HFFc6 (cell line): ENCODE measurements around the gene BCCIP. TPM values are rescaled to one million over a fixed set of nuclear protein-coding genes. Genes with fewer than 3 reads are reported as not detected.
A peak's percentile ranks its signal among the peaks of the same experiment; 100 is the strongest.

Experiments
- DNase-seq: peaks from one replicate; pipeline ENCODE4 v3.0.0-alpha.2; 2018
- H3K27ac Mint-ChIP-seq: 2 replicates; pipeline ENCODE4 v1.8.0; 2020; ENCODE audit warnings: mild to moderate bottlenecking, mixed read lengths
- H3K27me3 Mint-ChIP-seq: 2 replicates; pipeline ENCODE4 v1.8.0; 2021; ENCODE audit warnings: mild to moderate bottlenecking, moderate library complexity, mixed read lengths; ENCODE audit not compliant: insufficient read depth
- H3K36me3 Mint-ChIP-seq: 2 replicates; pipeline ENCODE4 v1.8.0; 2021; ENCODE audit warnings: low read depth, mixed read lengths
- H3K4me1 Mint-ChIP-seq: 2 replicates; pipeline ENCODE4 v1.8.0; 2020; ENCODE audit warnings: low read depth, mixed read lengths
- H3K4me3 Mint-ChIP-seq: 2 replicates; pipeline ENCODE4 v1.8.0; 2020; ENCODE audit warnings: mild to moderate bottlenecking, moderate library complexity, mixed read lengths
- H3K9me3 Mint-ChIP-seq: 2 replicates; pipeline ENCODE4 v1.8.0; 2020; ENCODE audit warnings: mild to moderate bottlenecking, mixed read lengths
- CTCF ChIP-seq: fragments of 200-600 bp; sonication (generic); IDR thresholded peaks from 2 replicates; pipeline ENCODE4 v1.5.0; 2021; ENCODE audit warnings: antibody characterized with exemption, mild to moderate bottlenecking
- total RNA-seq, 6 experiments: library from RNA; stranded (reverse); fragmentation: NEBNext Ultra II Directional; extraction: Animal tissue kit (Norgen Biotek cat#: 25700); gene quantifications; 2 replicates in 1 of 6; 3 replicates in 5 of 6; pipeline ENCODE4 v1.2.3, GENCODE V29; 2021

BCCIP gene
- total RNA-seq, 6 experiments from 2014 or later, result 70.7 to 92.4 (median 88.0) TPM

GRCh38 chr10:125836746-125837145 lies 13.4 kb downstream of the BCCIP start:
- no peaks in the 10 kb centered on the region; the same call in none of the 2 replicates for H3K27me3 Mint-ChIP-seq
- H3K9me3 Mint-ChIP-seq, result no peaks in the 10 kb centered on the region
- no peak overlapping the region for H3K27ac Mint-ChIP-seq
- H3K36me3 Mint-ChIP-seq, result peaks cover 28% of the 10 kb centered on the region
- peaks cover 13% of the 10 kb centered on the region for H3K4me1 Mint-ChIP-seq
- TF ChIP-seq CTCF, result no peak
- no peak for DNase-seq
- H3K4me3 Mint-ChIP-seq, result no peak overlapping the region

- Mint-ChIP-seq H3K27ac (peak overlapping the region; percentile 55; the same call in 1 of the 2 replicates), H3K9me3 (no peaks in the 10 kb centered on the region), H3K36me3 (peaks cover 23% of the 10 kb centered on the region), H3K27me3 (no peaks in the 10 kb centered on the region; the same call in none of the 2 replicates), H3K4me1 (peaks cover 13% of the 10 kb centered on the region), H3K4me3 (no peak overlapping the region)
- no peak for TF ChIP-seq CTCF
- DNase-seq, result no peak
These were observed 15.6 kb downstream of the BCCIP start for GRCh38 chr10:125838802-125839575.

- peaks cover 13% of the 10 kb centered on the region for H3K4me1 Mint-ChIP-seq
- TF ChIP-seq CTCF, result no peak
- no peak overlapping the region for H3K4me3 Mint-ChIP-seq
- no peaks in the 10 kb centered on the region for H3K9me3 Mint-ChIP-seq
- H3K27me3 Mint-ChIP-seq, result no peaks in the 10 kb centered on the region; the same call in none of the 2 replicates
- no peak overlapping the region for H3K27ac Mint-ChIP-seq
- no peak for DNase-seq
- H3K36me3 Mint-ChIP-seq, result peaks cover 20% of the 10 kb centered on the region
These were observed 17.1 kb downstream of the BCCIP start for GRCh38 chr10:125840406-125840805.

- H3K4me1 Mint-ChIP-seq, result peaks cover 13% of the 10 kb centered on the region
- no peaks in the 10 kb centered on the region; the same call in none of the 2 replicates for H3K27me3 Mint-ChIP-seq
These were observed 17.6 kb downstream of the BCCIP start for GRCh38 chr10:125840955-125841354.

GRCh38 chr10:125843603-125844329 lies 20.4 kb downstream of the BCCIP start:
- peaks cover 13% of the 10 kb centered on the region for H3K4me1 Mint-ChIP-seq
- H3K4me3 Mint-ChIP-seq, result no peak overlapping the region
- no peaks in the 10 kb centered on the region for H3K9me3 Mint-ChIP-seq
- DNase-seq, result no peak
- H3K27ac Mint-ChIP-seq, result no peak overlapping the region; the same call in 1 of the 2 replicates
- no peak for TF ChIP-seq CTCF
- H3K36me3 Mint-ChIP-seq, result peaks cover 13% of the 10 kb centered on the region
- H3K27me3 Mint-ChIP-seq, result peaks cover 2% of the 10 kb centered on the region

More at GRCh38 chr10:125840955-125841354, 17.6 kb downstream of the BCCIP start:
- DNase-seq, result peak; percentile 7
- Mint-ChIP-seq H3K27ac (peak overlapping the region; percentile 20; the same call in 1 of the 2 replicates), H3K9me3 (no peaks in the 10 kb centered on the region), H3K4me3 (no peak overlapping the region), H3K36me3 (peaks cover 15% of the 10 kb centered on the region)
- TF ChIP-seq CTCF, result no peak
